HepG2 (cell line): ENCODE results near the gene IBA57. TPM values are rescaled to one million over a fixed set of nuclear protein-coding genes. Genes with fewer than 3 reads are reported as not detected.
A peak's percentile ranks its signal among the peaks of the same experiment; 100 is the strongest.

Experiments used
- ATAC-seq: fragments of 200-7000 bp; cut with Tn5 transposase; 3 replicates; pipeline ENCODE4 v1.9.1; 2020; ENCODE audit warnings: mild to moderate bottlenecking, moderate library complexity
- BruUV-seq: library from RNA; stranded (reverse); fragments of 400-500 nt; replicated peaks from 2 replicates; lab custom pipeline; 2021; lab: Mats Ljungman, UMichigan
- CTCF ChIA-PET: fragments of 300-600 bp; formaldehyde crosslinking; extraction: SDS; loops from one replicate; lab custom pipeline; 2021; ENCODE audit warnings: low total read pairs, inconsistent platforms, low intra/inter-chr PET ratio; lab: Yijun Ruan, JAX
- POLR2A ChIA-PET: fragments of 350-600 bp; sonication (Branson Sonifier 250); formaldehyde crosslinking; loops from one replicate; lab custom pipeline; 2020; ENCODE audit warnings: antibody characterized with exemption, inconsistent platforms; lab: Yijun Ruan, JAX
- DNase-seq: peaks from one replicate; pipeline ENCODE4 v3.0.0-alpha.2; 2015; ENCODE audit warnings: low spot score
- FAIRE-seq: peaks from 3 replicates; lab custom pipeline; 2011; peaks lifted over from hg19 to GRCh38; lab: Jason Lieb, UNC
- H2AFZ ChIP-seq: one replicate; pipeline ENCODE4 v1.6.1; 2011; ENCODE audit warnings: low read length, inconsistent platforms
- H3K27ac ChIP-seq: fragments of 300-600 bp; 3 replicates; pipeline ENCODE4 v1.8.0; 2011; ENCODE audit warnings: mixed run types, mild to moderate bottlenecking, mixed read lengths, low read length, inconsistent platforms; ENCODE audit not compliant: insufficient read depth; ENCODE audit errors: extremely low read length
- H3K27me3 ChIP-seq, 2 experiments: fragments of 200-600 bp in 1 of 2; 2 replicates in 1 of 2; 3 replicates in 1 of 2; pipeline versions ENCODE4 v1.6.0 to v1.8.0; 2011; ENCODE audit warnings: low read length in 2 of 2, mild to moderate bottlenecking in 2 of 2, moderate library complexity in 2 of 2, inconsistent platforms in 1 of 2; ENCODE audit not compliant: insufficient read depth in 2 of 2, control insufficient read depth in 1 of 2
- H3K36me3 ChIP-seq, 2 experiments: fragments of 200-600 bp in 1 of 2; replicated peaks in 1 of 2; 2 replicates in 1 of 2; 3 replicates in 1 of 2; pipeline versions ENCODE4 v1.5.1 to v1.8.0; 2011; ENCODE audit warnings: low read length in 2 of 2, inconsistent platforms in 1 of 2; ENCODE audit not compliant: insufficient read depth in 2 of 2, control insufficient read depth in 1 of 2
- H3K4me1 ChIP-seq: 2 replicates; pipeline ENCODE4 v1.5.1; 2012; ENCODE audit warnings: low read length, inconsistent platforms; ENCODE audit not compliant: insufficient read depth
- H3K4me2 ChIP-seq: 2 replicates; pipeline ENCODE4 v1.6.0; 2011; ENCODE audit warnings: low read depth, low read length, inconsistent platforms
- H3K4me3 ChIP-seq, 3 experiments: fragments of 200-600 bp in 1 of 3; sonication (generic), shearing (Covaris generic) in 1 of 3; replicated peaks in 1 of 3; 2 replicates each; pipeline ENCODE4 v1.5.1; 2011 to 2016; ENCODE audit warnings: low read length in 3 of 3, inconsistent platforms in 2 of 3, low read depth in 2 of 3, mild to moderate bottlenecking in 2 of 3, control low read depth in 1 of 3, mixed read lengths in 1 of 3; ENCODE audit not compliant: insufficient read depth in 1 of 3
- H3K79me2 ChIP-seq: one replicate; pipeline ENCODE4 v1.6.1; 2011; ENCODE audit warnings: low read length, inconsistent platforms; ENCODE audit not compliant: insufficient read depth
- H3K9ac ChIP-seq: 2 replicates; pipeline ENCODE4 v1.6.0; 2011; ENCODE audit warnings: mild to moderate bottlenecking, low read depth, low read length, inconsistent platforms; ENCODE audit not compliant: insufficient read depth
- H3K9me3 ChIP-seq: 2 replicates; pipeline ENCODE4 v1.5.1; 2012; ENCODE audit warnings: mild to moderate bottlenecking, low read length
- H4K20me1 ChIP-seq: 2 replicates; pipeline ENCODE4 v1.6.0; 2011; ENCODE audit warnings: inconsistent platforms, mild to moderate bottlenecking, low read length, moderate library complexity; ENCODE audit not compliant: insufficient read depth
- HNRNPUL1 ChIP-seq: fragments of 200-400 bp; formaldehyde crosslinking; IDR thresholded peaks from 2 replicates; pipeline ENCODE4 v1.6.1; 2017; ENCODE audit warnings: low read depth, mild to moderate bottlenecking, low read length, moderate library complexity
- KDM5A ChIP-seq: fragments of 200-600 bp; sonication (generic); IDR thresholded peaks from 2 replicates; pipeline ENCODE4 v1.7.0; 2018; ENCODE audit warnings: antibody characterized with exemption, mild to moderate bottlenecking, low read length, borderline replicate concordance
- MAFF ChIP-seq: IDR thresholded peaks from 2 replicates; pipeline ENCODE4 v1.6.1; 2011; ENCODE audit warnings: low read depth, low read length, improper control_type of control experiment
- MAFK ChIP-seq, 2 experiments: IDR thresholded peaks in 1 of 2; conservative IDR thresholded peaks in 1 of 2; 2 replicates each; pipeline ENCODE4 v1.6.1; 2011; ENCODE audit warnings: improper control_type of control experiment in 2 of 2, low read length in 2 of 2
- U2AF2 ChIP-seq: fragments of 200-400 bp; formaldehyde crosslinking; IDR thresholded peaks from 2 replicates; pipeline ENCODE4 v1.6.1; 2017; ENCODE audit warnings: low read depth, mild to moderate bottlenecking, low read length
- YEATS2 ChIP-seq: sonication (generic); formaldehyde crosslinking; IDR thresholded peaks from 2 replicates; pipeline ENCODE4 v1.4.0; 2020; ENCODE audit warnings: missing genetic modification reagents, borderline replicate concordance
- ZNF451 ChIP-seq: sonication (generic); formaldehyde crosslinking; IDR thresholded peaks from 2 replicates; pipeline ENCODE4 v1.5.0; 2020; ENCODE audit warnings: mild to moderate bottlenecking, missing genetic modification reagents
- ZNF570 ChIP-seq: sonication (generic); formaldehyde crosslinking; IDR thresholded peaks from 2 replicates; pipeline ENCODE4 v1.4.0; 2020; ENCODE audit warnings: mild to moderate bottlenecking, missing genetic modification reagents, borderline replicate concordance
- ZNF883 ChIP-seq: sonication (generic); formaldehyde crosslinking; IDR thresholded peaks from 2 replicates; pipeline ENCODE4 v1.5.1; 2020; ENCODE audit warnings: mild to moderate bottlenecking, missing genetic modification reagents; ENCODE audit errors: not compliant biosample characterization
- WGBS: methylation state at CpG from one replicate; pipeline ENCODE4 v1.1.6; 2017; ENCODE audit warnings: low lambda C conversion rate; 5-methylcytosine and 5-hydroxymethylcytosine counted together
- in situ Hi-C: cut with HindIII; loops from 2 replicates; pipeline ENCODE4 v1.10.0; 2017; ENCODE audit warnings: low pct_unique_long_range_greater_than_20kb; ENCODE audit not compliant: extremely low pct_ligation_motif_present
- intact Hi-C: fragments of 100-400 bp; cut with micrococcal nuclease; formaldehyde crosslinking; loops from one replicate; pipeline ENCODE4 v1.10.0; 2022; ENCODE audit not compliant: unreplicated experiment
- polyA plus RNA-seq, 8 experiments: library from polyadenylated mRNA; depleted of rRNA in 3 of 8; stranded (reverse) in 7 of 8; unstranded in 1 of 8; fragments of >200 nt; fragmentation: Illumina TruSeq in 4 of 8; extraction: Trizol in 4 of 8; gene quantifications; 2 replicates each; pipeline versions ENCODE4 v1.2.1 to v1.2.3, GENCODE V29; 2011 to 2016; ENCODE audit warnings: low read depth in 4 of 8, missing spikeins in 1 of 8, mixed read lengths in 1 of 8; ENCODE audit not compliant: insufficient read depth in 1 of 8
- total RNA-seq, 5 experiments: library from RNA; depleted of rRNA; stranded (reverse); fragments of >200 nt; fragmentation: Illumina TruSeq; extraction: Trizol; gene quantifications; 2 replicates each; pipeline ENCODE4 v1.2.3, GENCODE V29; 2016; ENCODE audit warnings: low read depth in 1 of 5
- TF ChIP-seq, protein P1 (sequence below): sonication (generic); formaldehyde crosslinking; conservative IDR thresholded peaks from 2 replicates; pipeline ENCODE4 v1.8.0; 2022; ENCODE audit warnings: mild to moderate bottlenecking, moderate library complexity, missing genetic modification reagents

IBA57 gene
- total and polyA plus RNA-seq, 2 of the 13 experiments (the other 11 are each of a cell fraction or from before 2014, with no cell fraction given): 2.3 to 10.2 TPM

DNA sequence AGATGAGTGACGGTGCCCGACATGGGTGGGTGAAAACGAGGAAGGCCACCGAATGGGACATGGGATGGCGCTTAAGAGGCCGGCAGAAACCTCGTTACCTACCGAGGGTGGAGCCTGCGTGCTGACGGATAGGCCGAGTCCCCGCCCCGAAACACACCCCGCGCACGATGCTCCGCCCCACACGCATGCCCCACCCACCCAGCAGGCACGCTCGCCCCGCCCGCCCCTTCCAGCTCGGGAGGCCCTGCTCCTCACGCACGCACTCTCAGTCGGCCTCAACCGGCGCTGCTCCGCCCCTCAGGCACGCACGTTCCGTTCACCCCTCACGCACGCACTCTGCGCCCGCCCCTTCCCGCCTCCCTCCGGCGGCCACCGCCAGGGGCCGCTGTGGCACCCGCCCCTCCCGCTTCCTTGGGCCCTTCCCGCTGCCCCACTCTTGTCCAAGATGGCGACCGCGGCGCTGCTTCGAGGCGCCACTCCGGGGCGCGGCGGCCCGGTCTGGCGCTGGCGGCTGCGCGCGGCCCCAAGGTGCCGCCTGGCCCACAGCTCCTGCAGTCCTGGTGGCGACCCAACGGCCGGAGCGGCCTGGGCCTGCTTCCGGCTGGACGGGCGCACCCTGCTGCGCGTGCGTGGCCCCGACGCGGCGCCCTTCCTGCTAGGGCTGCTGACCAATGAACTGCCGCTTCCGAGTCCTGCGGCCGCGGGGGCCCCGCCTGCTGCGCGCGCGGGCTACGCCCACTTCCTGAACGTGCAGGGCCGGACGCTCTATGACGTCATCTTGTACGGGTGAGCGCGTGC, at the start of gene IBA57 (continued):
- TF ChIP-seq ZNF570 (CRISPR knock-in tag) (peak; percentile 30; the same call in 1 of the 2 replicates), YEATS2 (CRISPR knock-in tag) (peak; percentile 65), ZNF883 (CRISPR knock-in tag) (no peak), KDM5A (peak; percentile 60; the same call in 1 of the 2 replicates), ZNF451 (peak; percentile 38; the same call in 1 of the 2 replicates), U2AF2 (no peak)
- TF ChIP-seq, protein P1, sequence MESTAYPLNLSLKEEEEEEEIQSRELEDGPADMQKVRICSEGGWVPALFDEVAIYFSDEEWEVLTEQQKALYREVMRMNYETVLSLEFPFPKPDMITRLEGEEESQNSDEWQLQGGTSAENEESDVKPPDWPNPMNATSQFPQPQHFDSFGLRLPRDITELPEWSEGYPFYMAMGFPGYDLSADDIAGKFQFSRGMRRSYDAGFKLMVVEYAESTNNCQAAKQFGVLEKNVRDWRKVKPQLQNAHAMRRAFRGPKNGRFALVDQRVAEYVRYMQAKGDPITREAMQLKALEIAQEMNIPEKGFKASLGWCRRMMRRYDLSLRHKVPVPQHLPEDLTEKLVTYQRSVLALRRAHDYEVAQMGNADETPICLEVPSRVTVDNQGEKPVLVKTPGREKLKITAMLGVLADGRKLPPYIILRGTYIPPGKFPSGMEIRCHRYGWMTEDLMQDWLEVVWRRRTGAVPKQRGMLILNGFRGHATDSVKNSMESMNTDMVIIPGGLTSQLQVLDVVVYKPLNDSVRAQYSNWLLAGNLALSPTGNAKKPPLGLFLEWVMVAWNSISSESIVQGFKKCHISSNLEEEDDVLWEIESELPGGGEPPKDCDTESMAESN (CRISPR knock-in tag): peak; percentile 64
- TF ChIP-seq, all 625 proteins: peak for 203

DNA sequence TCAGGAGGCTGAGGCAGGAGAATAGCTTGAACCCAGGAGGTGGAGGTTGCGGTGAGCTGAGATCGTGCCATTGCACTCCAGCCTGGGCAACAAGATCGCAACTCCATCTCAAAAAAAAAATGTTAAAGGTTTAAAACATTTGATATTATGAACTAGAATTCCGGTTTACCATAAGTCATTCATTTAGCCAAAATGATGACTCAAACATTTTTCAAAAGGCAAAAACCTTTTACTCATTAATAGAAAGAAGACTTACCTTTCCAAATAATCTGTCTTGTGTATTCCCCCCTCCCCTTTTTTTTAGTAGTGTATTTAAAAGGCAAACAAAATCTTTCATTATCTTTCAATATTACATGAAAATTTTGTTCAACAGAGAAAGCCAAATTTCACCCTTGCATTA, 48.3 kb upstream of the IBA57 start:
- Histone ChIP-seq H3K4me2 (no peak overlapping the region), H3K9ac (no peak overlapping the region), H3K4me3 (no peak overlapping the region), H2AFZ (no peak overlapping the region), H3K4me1 (peaks cover 22% of the 10 kb centered on the region), H3K27me3 (no peaks in the 10 kb centered on the region), H3K27ac (no peak overlapping the region), H4K20me1 (no peaks in the 10 kb centered on the region), H3K79me2 (no peaks in the 10 kb centered on the region), H3K9me3 (peaks cover 21% of the 10 kb centered on the region), H3K36me3 (no peaks in the 10 kb centered on the region)
- intact Hi-C loops: no loop called here
- POLR2A ChIA-PET: no interaction called here
- TF ChIP-seq HNRNPUL1 (no peak), MAFK (conservative IDR thresholded peaks at IDR 0.05 in 1 of 2, IDR thresholded peaks at IDR 0.05 in 1 of 2; ENCODE audit: low read length in 2 of 2) (peak; percentile 23 to 63; a peak in 3 of 4 replicates), MAFF (peak; percentile 37; the same call in 1 of the 2 replicates)
- no peak for ATAC-seq
- CTCF ChIA-PET: no interaction called here
- WGBS: 87% methylated on average over 4 of the region's 4 CpGs
- no peak for FAIRE-seq
- BruUV-seq: no TSS peak
- no peak for DNase-seq
- in situ Hi-C loops: no loop called here
